CD14-positive monocyte (primary cell): ENCODE results near the gene FOXO6. TPM values are rescaled to one million over a fixed set of nuclear protein-coding genes. Genes with fewer than 3 reads are reported as not detected.

Source experiments
- DNase-seq, 3 donors: peaks; one replicate each; pipeline ENCODE4 v3.0.0-alpha.2; 2011 to 2022
- H2AFZ ChIP-seq: 2 replicates; pipeline ENCODE4 v1.6.0; 2012; ENCODE audit warnings: mild to moderate bottlenecking, low read depth, low read length, inconsistent platforms; ENCODE audit not compliant: insufficient read depth, poor library complexity, severe bottlenecking
- H3K27ac ChIP-seq, 2 donors: 1 replicate in 1 of 2; 2 replicates in 1 of 2; pipeline ENCODE4 v1.5.1; 2012 to 2013; ENCODE audit warnings: low read length in 2 of 2, control low read depth in 1 of 2, inconsistent platforms in 1 of 2, low read depth in 1 of 2, mild to moderate bottlenecking in 1 of 2
- H3K27me3 ChIP-seq, 2 donors: one replicate each; pipeline versions ENCODE4 v1.6.0 to v1.6.1; 2011 to 2013; ENCODE audit warnings: low read length in 2 of 2; ENCODE audit not compliant: control insufficient read depth in 2 of 2, insufficient read depth in 2 of 2
- H3K36me3 ChIP-seq, 2 donors: replicated peaks in 1 of 2; 1 replicate in 1 of 2; 2 replicates in 1 of 2; pipeline versions ENCODE4 v1.5.1 to v1.6.1; 2012 to 2013; ENCODE audit warnings: low read length in 2 of 2, control low read depth in 1 of 2, inconsistent platforms in 1 of 2, mild to moderate bottlenecking in 1 of 2; ENCODE audit not compliant: insufficient read depth in 2 of 2, control insufficient read depth in 1 of 2
- H3K4me1 ChIP-seq, 2 donors: 1 replicate in 1 of 2; 2 replicates in 1 of 2; pipeline versions ENCODE4 v1.5.1 to v1.6.1; 2012 to 2013; ENCODE audit warnings: low read length in 2 of 2, control low read depth in 1 of 2, inconsistent platforms in 1 of 2, mild to moderate bottlenecking in 1 of 2, moderate library complexity in 1 of 2; ENCODE audit not compliant: insufficient read depth in 2 of 2, control insufficient read depth in 1 of 2
- H3K4me2 ChIP-seq: replicated peaks from 2 replicates; pipeline ENCODE3; 2012; ENCODE audit warnings: low read length, moderate library complexity, mild to moderate bottlenecking; ENCODE audit not compliant: poor library complexity, severe bottlenecking; ENCODE audit errors: extremely low read depth
- H3K4me3 ChIP-seq, 3 experiments: fragments of 200-600 bp in 1 of 3; sonication (generic) in 1 of 3; replicated peaks in 1 of 3; 1 replicate in 2 of 3; 2 replicates in 1 of 3; pipeline ENCODE4 v1.5.1; 2011 to 2013; ENCODE audit warnings: low read length in 3 of 3, mild to moderate bottlenecking in 3 of 3, control low read depth in 2 of 3, low read depth in 2 of 3, inconsistent platforms in 1 of 3, moderate library complexity in 1 of 3
- H3K79me2 ChIP-seq: 2 replicates; pipeline ENCODE4 v1.6.0; 2012; ENCODE audit warnings: mild to moderate bottlenecking, control low read depth, inconsistent platforms, low read length, moderate library complexity; ENCODE audit not compliant: insufficient read depth
- H3K9ac ChIP-seq: 2 replicates; pipeline ENCODE4 v1.6.0; 2017; ENCODE audit warnings: low read length, mild to moderate bottlenecking; ENCODE audit not compliant: insufficient read depth, poor library complexity, severe bottlenecking
- H3K9me3 ChIP-seq, 2 donors: replicated peaks in 1 of 2; 1 replicate in 1 of 2; 2 replicates in 1 of 2; pipeline versions ENCODE4 v1.5.1 to v1.6.1; 2012 to 2013; ENCODE audit warnings: low read length in 2 of 2, control low read depth in 1 of 2; ENCODE audit not compliant: control insufficient read depth in 1 of 2, insufficient read depth in 1 of 2
- H4K20me1 ChIP-seq: 2 replicates; pipeline ENCODE4 v1.6.0; 2012; ENCODE audit warnings: mild to moderate bottlenecking, low read length, control low read depth, moderate library complexity; ENCODE audit not compliant: insufficient read depth
- H3K27ac Mint-ChIP-seq, 7 donors: one replicate each; pipeline ENCODE4 v1.8.0; 2020; ENCODE audit warnings: mild to moderate bottlenecking in 7 of 7, mixed read lengths in 7 of 7, moderate library complexity in 6 of 7, inconsistent platforms in 2 of 7
- H3K27me3 Mint-ChIP-seq, 3 donors: one replicate each; pipeline ENCODE4 v1.8.0; 2021 to 2022; ENCODE audit warnings: low read depth in 3 of 3, mild to moderate bottlenecking in 3 of 3, mixed read lengths in 3 of 3, moderate library complexity in 3 of 3, inconsistent platforms in 1 of 3
- H3K36me3 Mint-ChIP-seq, 2 donors: one replicate each; pipeline ENCODE4 v1.8.0; 2020; ENCODE audit warnings: mixed read lengths in 2 of 2, inconsistent platforms in 1 of 2, mild to moderate bottlenecking in 1 of 2
- H3K4me1 Mint-ChIP-seq: one replicate; pipeline ENCODE4 v1.8.0; 2020; ENCODE audit warnings: mild to moderate bottlenecking, mixed read lengths
- H3K4me3 Mint-ChIP-seq, 2 donors: one replicate each; pipeline ENCODE4 v1.8.0; 2020; ENCODE audit warnings: mild to moderate bottlenecking in 2 of 2, mixed read lengths in 2 of 2, moderate library complexity in 1 of 2
- H3K9me3 Mint-ChIP-seq, 7 donors: one replicate each; pipeline ENCODE4 v1.8.0; 2020 to 2022; ENCODE audit warnings: mixed read lengths in 7 of 7, mild to moderate bottlenecking in 6 of 7, moderate library complexity in 6 of 7, inconsistent platforms in 2 of 7
- WGBS: methylation state at CpG from one replicate; pipeline ENCODE4 v1.1.5; 2013; ENCODE audit warnings: missing lambda C conversion rate; ENCODE audit not compliant: insufficient coverage; 5-methylcytosine and 5-hydroxymethylcytosine counted together
- intact Hi-C, 2 donors: fragments of 100-400 bp; cut with micrococcal nuclease; formaldehyde crosslinking; loops; one replicate each; pipeline versions ENCODE4 v1.15.0 to v1.15.1; 2023
- polyA plus RNA-seq, 3 donors: library from polyadenylated mRNA; depleted of rRNA in 1 of 3; unstranded in 2 of 3; stranded (reverse) in 1 of 3; fragments of 300-500 nt in 2 of 3; fragments of >200 nt in 1 of 3; fragmentation: Illumina TruSeq in 2 of 3; gene quantifications; 1 replicate in 2 of 3; 2 replicates in 1 of 3; pipeline ENCODE4 v1.2.3, GENCODE V29; 2012 to 2021
- TF ChIP-seq, protein P1 (sequence below): fragments of 200-600 bp; IDR thresholded peaks from one replicate; pipeline ENCODE4 v1.8.0; 2022; ENCODE audit warnings: antibody characterized with exemption, mild to moderate bottlenecking

The FOXO6 gene
- polyA plus RNA-seq, 3 donors, result 0.05 TPM; not detected in 2

DNA sequence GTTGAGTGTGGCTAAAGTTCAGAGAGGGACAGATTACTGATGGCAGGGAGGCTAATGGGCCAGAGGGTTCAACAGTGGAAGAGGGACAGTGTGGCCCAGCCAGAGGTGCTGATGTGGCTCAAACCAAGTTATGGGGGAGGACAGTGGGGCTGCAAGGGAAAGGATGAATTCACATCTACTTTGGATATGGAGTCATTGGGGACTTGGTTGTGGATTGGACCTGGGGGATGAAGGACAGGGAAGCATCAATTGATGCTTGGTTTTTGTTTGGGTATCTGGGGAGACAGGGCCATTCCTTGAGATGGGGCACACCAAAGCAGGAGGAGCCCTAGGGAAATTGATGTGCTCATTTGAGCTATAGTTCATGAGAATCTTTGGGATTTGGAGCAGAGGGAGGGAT is 23.3 kb downstream of the FOXO6 start:
- peak overlapping the region in 1 of 2 donors; percentile 64 for H3K4me3 Mint-ChIP-seq
- Histone ChIP-seq H3K4me3 (no peak overlapping the region), H3K9ac (no peak overlapping the region), H3K4me1 (peaks cover 14 to 31% of the 10 kb centered on the region in 2 donors), H3K36me3 (no peaks in the 10 kb centered on the region), H3K79me2 (no peaks in the 10 kb centered on the region), H3K9me3 (peaks cover 0 to 10% of the 10 kb centered on the region in 2 donors), H3K27me3 (peaks cover 47 to 72% of the 10 kb centered on the region in 2 donors), H4K20me1 (no peaks in the 10 kb centered on the region), H3K4me2 (no peak overlapping the region), H3K27ac (no peak overlapping the region), H2AFZ (no peak overlapping the region)
- intact Hi-C loops, result no loop called here
- TF ChIP-seq, protein P1, sequence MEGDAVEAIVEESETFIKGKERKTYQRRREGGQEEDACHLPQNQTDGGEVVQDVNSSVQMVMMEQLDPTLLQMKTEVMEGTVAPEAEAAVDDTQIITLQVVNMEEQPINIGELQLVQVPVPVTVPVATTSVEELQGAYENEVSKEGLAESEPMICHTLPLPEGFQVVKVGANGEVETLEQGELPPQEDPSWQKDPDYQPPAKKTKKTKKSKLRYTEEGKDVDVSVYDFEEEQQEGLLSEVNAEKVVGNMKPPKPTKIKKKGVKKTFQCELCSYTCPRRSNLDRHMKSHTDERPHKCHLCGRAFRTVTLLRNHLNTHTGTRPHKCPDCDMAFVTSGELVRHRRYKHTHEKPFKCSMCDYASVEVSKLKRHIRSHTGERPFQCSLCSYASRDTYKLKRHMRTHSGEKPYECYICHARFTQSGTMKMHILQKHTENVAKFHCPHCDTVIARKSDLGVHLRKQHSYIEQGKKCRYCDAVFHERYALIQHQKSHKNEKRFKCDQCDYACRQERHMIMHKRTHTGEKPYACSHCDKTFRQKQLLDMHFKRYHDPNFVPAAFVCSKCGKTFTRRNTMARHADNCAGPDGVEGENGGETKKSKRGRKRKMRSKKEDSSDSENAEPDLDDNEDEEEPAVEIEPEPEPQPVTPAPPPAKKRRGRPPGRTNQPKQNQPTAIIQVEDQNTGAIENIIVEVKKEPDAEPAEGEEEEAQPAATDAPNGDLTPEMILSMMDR, result no peak
- H3K4me1 Mint-ChIP-seq, result peaks cover 27% of the 10 kb centered on the region
- DNase-seq, result no peak
- H3K27ac Mint-ChIP-seq, result peak overlapping the region in 1 of 7 donors; percentile 12
- peaks cover 4 to 16% of the 10 kb centered on the region in 2 donors for H3K36me3 Mint-ChIP-seq
- peaks cover 60 to 74% (median 62%) of the 10 kb centered on the region in 3 donors for H3K27me3 Mint-ChIP-seq
- H3K9me3 Mint-ChIP-seq, result peaks cover 0 to 21% (median 10%) of the 10 kb centered on the region in 7 donors

DNA sequence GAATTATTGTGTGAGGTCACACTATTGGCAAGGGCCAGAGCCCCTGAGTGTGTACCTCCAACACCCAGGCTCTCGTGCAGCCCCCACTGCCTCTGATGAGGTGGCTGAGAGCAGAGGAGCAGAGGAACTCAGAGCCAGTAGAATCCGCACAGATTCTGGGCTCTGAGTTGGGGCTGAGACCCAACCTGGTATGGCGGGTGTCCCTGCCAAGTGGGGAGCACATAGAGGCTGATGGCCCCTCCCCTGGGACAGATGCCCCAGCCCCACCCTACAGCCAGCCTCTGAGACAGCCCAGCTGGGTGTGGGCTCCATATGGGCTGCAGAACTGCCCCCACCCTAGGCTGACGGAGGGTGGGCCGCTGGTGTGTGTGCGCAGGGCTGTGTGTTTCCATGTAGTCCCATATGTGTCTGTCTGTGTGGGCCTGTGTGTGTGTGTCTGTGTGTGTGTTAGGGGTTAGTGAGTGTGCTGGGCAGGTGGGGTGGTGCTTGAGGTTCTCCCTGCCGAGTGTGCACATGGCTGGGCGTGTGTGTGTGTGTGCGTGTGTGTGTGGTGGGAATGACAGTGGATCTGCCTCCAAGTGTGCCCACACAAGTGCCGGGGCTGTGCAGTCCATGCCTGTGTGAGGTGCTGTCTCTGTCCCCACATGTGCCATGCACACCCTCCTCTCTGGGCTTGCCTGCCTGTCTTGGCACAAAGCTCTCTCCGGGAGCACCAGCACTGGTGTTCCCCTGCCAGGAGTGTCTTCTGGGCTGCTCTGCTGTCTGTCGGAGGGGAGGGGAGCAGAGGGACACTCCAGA is 24.4 kb downstream of the FOXO6 start:
- 91% methylated on average over 8 of the region's 12 CpGs for WGBS
- TF ChIP-seq, protein P1, result no peak
- Histone ChIP-seq H3K4me3 (no peak overlapping the region), H3K4me2 (no peak overlapping the region), H3K27me3 (peaks cover 41 to 61% of the 10 kb centered on the region in 2 donors), H4K20me1 (no peaks in the 10 kb centered on the region), H3K4me1 (peaks cover 11 to 30% of the 10 kb centered on the region in 2 donors), H3K9me3 (peaks cover 0 to 10% of the 10 kb centered on the region in 2 donors), H3K36me3 (no peaks in the 10 kb centered on the region), H3K9ac (no peak overlapping the region), H2AFZ (no peak overlapping the region), H3K27ac (no peak overlapping the region), H3K79me2 (no peaks in the 10 kb centered on the region)
- H3K27me3 Mint-ChIP-seq, result peaks cover 52 to 64% (median 54%) of the 10 kb centered on the region in 3 donors
- no peak for DNase-seq
- no peak overlapping the region for H3K27ac Mint-ChIP-seq
- H3K9me3 Mint-ChIP-seq, result peaks cover 0 to 17% (median 10%) of the 10 kb centered on the region in 7 donors
- peaks cover 4 to 13% of the 10 kb centered on the region in 2 donors for H3K36me3 Mint-ChIP-seq
- peaks cover 18% of the 10 kb centered on the region for H3K4me1 Mint-ChIP-seq
- peak overlapping the region in 1 of 2 donors; percentile 64 for H3K4me3 Mint-ChIP-seq
- intact Hi-C loops, result no loop called here
